ENCODE data around the gene ETV3. TPM values are rescaled to one million over a fixed set of nuclear protein-coding genes. Genes with fewer than 3 reads are reported as not detected.

The ETV3 gene
- total RNA-seq, 2 donors from 2014 or later, result 9.0 to 12.0 TPM

DNA sequence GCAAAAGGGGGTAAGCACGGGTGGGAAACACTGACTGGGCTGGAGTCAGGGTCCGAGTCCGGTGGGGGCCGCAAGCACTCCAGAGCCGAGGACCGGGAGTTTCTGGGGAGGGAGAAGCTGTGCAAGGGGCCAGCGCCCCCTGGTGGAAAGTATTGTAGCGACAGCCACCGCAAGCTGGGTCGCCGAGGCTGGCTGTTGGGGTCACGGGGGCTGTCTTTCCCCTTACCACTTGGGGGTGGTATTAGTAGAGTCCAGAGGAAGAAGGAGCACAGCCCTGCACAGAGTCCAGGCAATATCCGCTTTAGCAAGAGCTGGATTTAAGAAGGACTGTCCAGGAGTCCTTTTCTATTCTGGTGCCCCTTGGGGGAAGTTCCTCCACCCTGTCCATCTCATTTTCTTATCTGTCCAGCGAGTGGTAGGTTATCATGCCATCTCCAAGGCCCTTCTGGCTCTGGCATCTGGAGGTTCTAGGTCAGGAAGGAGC is 17.9 kb upstream of the ETV3 start:
- Histone ChIP-seq H3K4me3 (peak overlapping the region in 1 of 2 donors; percentile 24), H3K27ac (no peak overlapping the region), H3K4me1 (peaks cover 0 to 27% of the 10 kb centered on the region in 2 donors), H3K36me3 (no peaks in the 10 kb centered on the region), H3K27me3 (no peaks in the 10 kb centered on the region), H3K9me3 (no peaks in the 10 kb centered on the region)
- TF ChIP-seq, protein P1, sequence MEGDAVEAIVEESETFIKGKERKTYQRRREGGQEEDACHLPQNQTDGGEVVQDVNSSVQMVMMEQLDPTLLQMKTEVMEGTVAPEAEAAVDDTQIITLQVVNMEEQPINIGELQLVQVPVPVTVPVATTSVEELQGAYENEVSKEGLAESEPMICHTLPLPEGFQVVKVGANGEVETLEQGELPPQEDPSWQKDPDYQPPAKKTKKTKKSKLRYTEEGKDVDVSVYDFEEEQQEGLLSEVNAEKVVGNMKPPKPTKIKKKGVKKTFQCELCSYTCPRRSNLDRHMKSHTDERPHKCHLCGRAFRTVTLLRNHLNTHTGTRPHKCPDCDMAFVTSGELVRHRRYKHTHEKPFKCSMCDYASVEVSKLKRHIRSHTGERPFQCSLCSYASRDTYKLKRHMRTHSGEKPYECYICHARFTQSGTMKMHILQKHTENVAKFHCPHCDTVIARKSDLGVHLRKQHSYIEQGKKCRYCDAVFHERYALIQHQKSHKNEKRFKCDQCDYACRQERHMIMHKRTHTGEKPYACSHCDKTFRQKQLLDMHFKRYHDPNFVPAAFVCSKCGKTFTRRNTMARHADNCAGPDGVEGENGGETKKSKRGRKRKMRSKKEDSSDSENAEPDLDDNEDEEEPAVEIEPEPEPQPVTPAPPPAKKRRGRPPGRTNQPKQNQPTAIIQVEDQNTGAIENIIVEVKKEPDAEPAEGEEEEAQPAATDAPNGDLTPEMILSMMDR (IDR thresholded peaks at IDR 0.05), result peak; percentile 97 to 99
- DNase-seq (ENCODE audit: low spot score), result peak; percentile 71

DNA sequence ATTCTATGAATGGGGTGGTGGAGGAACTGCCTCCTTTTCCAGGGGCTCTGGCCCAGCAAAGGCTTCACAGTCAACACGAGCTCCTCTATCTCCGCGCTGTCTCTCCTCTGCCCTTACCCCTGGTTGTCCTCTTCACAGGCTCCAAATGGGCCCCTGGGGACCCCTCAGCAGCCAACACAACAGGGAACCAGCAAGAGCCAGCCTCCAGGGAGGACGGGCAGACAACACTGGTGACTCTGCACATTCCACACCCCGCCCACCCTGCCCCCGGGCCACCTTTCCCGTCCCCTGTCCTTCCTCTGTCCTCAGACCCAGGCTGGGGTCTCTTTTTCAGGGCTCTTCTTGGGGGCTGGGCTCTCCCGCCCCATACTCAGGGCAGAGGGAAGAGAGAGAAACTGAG is 17.5 kb upstream of the ETV3 start:
- Histone ChIP-seq H3K9me3 (no peaks in the 10 kb centered on the region), H3K27ac (no peak overlapping the region), H3K4me3 (peak overlapping the region in 1 of 2 donors; percentile 24), H3K4me1 (peaks cover 0 to 27% of the 10 kb centered on the region in 2 donors), H3K27me3 (no peaks in the 10 kb centered on the region), H3K36me3 (no peaks in the 10 kb centered on the region)
- TF ChIP-seq, protein P1 (IDR thresholded peaks at IDR 0.05), result no peak
- DNase-seq (ENCODE audit: low spot score), result no peak

DNA sequence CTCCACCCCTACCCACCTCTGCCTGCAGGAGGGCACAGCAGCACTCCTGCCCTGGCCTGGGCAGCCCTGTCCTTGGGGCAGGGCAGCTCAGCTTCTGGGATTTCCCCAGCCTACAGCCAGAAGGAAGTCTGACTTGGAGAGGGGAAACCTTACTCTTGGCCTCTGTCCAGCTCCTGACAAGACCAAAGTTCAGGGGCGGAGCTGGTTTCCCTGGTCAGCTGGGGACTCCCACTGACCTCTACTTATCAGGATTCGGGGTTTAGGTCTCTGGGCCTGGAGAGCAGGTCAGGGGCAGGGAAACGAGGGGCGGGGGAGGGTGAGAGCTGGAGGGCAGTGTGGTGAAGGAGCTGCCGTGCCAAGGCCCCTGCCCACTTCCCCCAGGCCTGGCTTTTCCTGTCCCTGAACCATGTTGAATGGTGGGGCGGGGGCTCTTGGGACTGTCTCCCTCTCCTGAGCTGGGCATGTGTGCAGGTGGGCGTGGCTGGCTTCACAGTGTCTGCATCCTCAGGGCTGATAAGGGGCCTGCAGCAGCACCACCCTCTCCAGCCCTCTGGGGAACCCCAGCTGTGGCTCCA is 16.8 kb upstream of the ETV3 start:
- no peak overlapping the region for H3K27ac ChIP-seq
- no peak overlapping the region for H3K4me3 ChIP-seq
- H3K27me3 ChIP-seq, result no peaks in the 10 kb centered on the region
- H3K4me1 ChIP-seq, result peaks cover 0 to 27% of the 10 kb centered on the region in 2 donors
- no peaks in the 10 kb centered on the region for H3K9me3 ChIP-seq
- TF ChIP-seq, protein P1 (IDR thresholded peaks at IDR 0.05), result no peak
- no peaks in the 10 kb centered on the region for H3K36me3 ChIP-seq
- DNase-seq (ENCODE audit: low spot score), result peak; percentile 67

DNA sequence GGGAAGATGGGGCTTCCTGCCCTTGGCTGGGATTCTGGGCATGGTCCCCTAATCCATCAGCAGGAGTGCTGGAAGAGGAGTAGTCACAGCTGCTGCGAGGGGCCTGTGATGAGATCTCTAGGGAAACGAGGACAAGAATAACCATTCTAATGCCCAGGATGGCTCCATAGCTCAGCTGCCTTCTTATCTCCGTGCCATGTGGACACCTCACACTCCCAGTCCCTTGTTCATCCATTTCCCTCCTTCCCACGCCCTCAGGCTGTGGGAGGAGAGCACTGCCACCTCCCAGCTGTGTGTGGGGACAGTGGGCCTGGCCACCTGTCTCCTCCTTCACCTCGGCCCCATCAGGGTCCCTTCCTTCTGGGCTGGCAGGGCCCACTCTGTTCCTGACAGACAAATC is 16.1 kb upstream of the ETV3 start:
- H3K4me3 ChIP-seq, result no peak overlapping the region
- no peak overlapping the region for H3K27ac ChIP-seq
- H3K27me3 ChIP-seq, result no peaks in the 10 kb centered on the region
- peaks cover 0 to 27% of the 10 kb centered on the region in 2 donors for H3K4me1 ChIP-seq
- H3K36me3 ChIP-seq, result no peaks in the 10 kb centered on the region
- DNase-seq (ENCODE audit: low spot score), result no peak
- H3K9me3 ChIP-seq, result no peaks in the 10 kb centered on the region
- TF ChIP-seq, protein P1 (IDR thresholded peaks at IDR 0.05), result no peak

DNA sequence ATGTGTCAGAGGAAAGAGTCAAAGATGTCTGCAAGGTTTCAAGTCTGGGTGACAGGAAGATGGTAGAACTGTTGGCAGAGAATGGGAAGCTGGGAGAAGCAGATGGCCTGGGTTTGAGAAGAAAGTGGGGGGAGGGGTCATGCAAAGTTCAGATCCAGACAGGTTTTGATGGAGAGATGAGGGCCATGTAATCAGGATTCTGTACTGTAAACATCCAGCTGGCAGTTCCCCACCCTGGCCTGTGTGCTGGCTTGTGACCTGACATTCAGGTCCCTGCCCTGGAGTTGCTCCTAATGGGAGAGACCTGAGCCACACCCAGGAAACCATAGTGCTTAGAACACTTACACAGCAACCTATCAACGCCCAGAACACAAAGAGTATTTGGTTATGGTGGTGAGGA is 15.6 kb upstream of the ETV3 start:
- DNase-seq (ENCODE audit: low spot score), result no peak
- Histone ChIP-seq H3K27me3 (no peaks in the 10 kb centered on the region), H3K36me3 (no peaks in the 10 kb centered on the region), H3K27ac (no peak overlapping the region), H3K9me3 (no peaks in the 10 kb centered on the region), H3K4me1 (peaks cover 0 to 27% of the 10 kb centered on the region in 2 donors), H3K4me3 (no peak overlapping the region)
- TF ChIP-seq, protein P1 (IDR thresholded peaks at IDR 0.05), result no peak

DNA sequence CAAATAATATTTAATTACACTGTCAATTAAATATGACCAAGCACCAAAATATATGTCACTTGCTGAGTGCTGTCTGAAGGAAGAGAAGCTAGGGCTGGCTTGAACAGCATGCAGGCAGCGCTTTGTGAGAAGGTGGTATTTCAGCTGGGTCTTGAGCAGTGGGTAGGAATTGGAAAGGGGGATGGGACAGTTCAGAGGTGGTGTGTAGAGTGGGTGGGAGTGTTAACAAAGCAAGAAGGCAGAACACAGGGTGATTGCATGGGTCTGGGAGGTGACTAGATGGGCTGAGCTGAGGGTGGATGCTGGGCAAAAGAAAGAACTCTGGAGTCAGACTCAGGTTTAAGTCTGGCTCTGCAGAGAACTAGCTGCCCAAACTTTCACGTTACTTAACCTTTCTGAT is 14.3 kb upstream of the ETV3 start:
- no peak overlapping the region for H3K27ac ChIP-seq
- no peaks in the 10 kb centered on the region for H3K36me3 ChIP-seq
- H3K4me1 ChIP-seq, result peaks cover 0 to 27% of the 10 kb centered on the region in 2 donors
- no peaks in the 10 kb centered on the region for H3K27me3 ChIP-seq
- TF ChIP-seq, protein P1 (IDR thresholded peaks at IDR 0.05), result no peak
- DNase-seq (ENCODE audit: low spot score), result no peak
- H3K4me3 ChIP-seq, result no peak overlapping the region
- no peaks in the 10 kb centered on the region for H3K9me3 ChIP-seq

All from right atrium auricular region (tissue), 2 donors.